GM21737 (cell line): ENCODE measurements around the gene TEX22.

ENCODE experiments used
- ATAC-seq: cut with Tn5 transposase; IDR thresholded peaks from one replicate; pipeline ENCODE4 v1.9.1; 2021; ENCODE audit warnings: mild to moderate bottlenecking, moderate library complexity; ENCODE audit not compliant: unreplicated experiment

TEX22 gene

GRCh38 chr14:105384041-105384557 is 14.2 kb upstream of the TEX22 start:
- ATAC-seq: no peak

- ATAC-seq: no peak
Observed at GRCh38 chr14:105384605-105385321, 13.6 kb upstream of the TEX22 start.

DNA sequence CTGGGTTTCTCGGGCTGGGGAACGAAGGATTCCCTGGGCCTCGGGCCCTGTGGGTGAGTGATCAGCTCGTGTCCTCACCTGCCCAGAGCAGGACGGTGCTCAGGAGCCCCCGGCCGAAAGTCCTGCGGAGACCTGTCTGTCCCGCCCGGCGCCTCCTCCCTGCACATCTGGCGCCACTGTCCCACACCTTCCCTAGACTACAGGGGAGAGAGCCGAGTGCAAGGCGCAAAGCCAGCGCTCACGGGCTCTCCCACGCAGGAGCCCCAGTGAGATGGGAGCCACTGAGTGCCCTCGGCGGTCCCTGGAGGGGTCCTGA is 13.1 kb upstream of the TEX22 start:
- no peak for ATAC-seq

- ATAC-seq: no peak
Observed at GRCh38 chr14:105385698-105386365, 12.5 kb upstream of the TEX22 start.

- ATAC-seq: no peak
Observed at GRCh38 chr14:105386581-105387529, 11.5 kb upstream of the TEX22 start.

- ATAC-seq: no peak
Observed at GRCh38 chr14:105387530-105387922, 10.8 kb upstream of the TEX22 start.

- no peak for ATAC-seq
Observed at GRCh38 chr14:105388110-105388951, 10.0 kb upstream of the TEX22 start.

DNA sequence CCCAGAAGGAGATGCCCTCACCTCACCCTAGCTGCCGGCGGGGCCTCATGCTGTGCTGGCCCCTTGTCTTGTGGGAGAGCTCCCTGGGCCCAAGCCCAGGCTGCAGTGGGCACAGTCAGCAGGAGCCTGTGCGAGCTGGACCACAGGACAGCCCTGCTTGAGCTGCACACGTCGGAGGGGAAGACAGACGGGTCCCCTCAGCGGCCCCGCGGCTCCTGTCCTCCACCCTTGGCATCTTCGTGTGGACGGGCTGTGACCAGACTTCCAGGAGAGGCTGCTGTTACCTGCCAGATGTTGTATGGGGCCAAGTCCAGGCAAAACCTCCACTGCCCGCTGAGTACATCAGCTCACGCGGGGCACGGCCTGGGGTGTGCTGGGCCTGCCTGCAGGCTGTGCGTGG is 9.4 kb upstream of the TEX22 start:
- no peak for ATAC-seq

GRCh38 chr14:105389534-105389933 is 8.8 kb upstream of the TEX22 start:
- no peak for ATAC-seq

DNA sequence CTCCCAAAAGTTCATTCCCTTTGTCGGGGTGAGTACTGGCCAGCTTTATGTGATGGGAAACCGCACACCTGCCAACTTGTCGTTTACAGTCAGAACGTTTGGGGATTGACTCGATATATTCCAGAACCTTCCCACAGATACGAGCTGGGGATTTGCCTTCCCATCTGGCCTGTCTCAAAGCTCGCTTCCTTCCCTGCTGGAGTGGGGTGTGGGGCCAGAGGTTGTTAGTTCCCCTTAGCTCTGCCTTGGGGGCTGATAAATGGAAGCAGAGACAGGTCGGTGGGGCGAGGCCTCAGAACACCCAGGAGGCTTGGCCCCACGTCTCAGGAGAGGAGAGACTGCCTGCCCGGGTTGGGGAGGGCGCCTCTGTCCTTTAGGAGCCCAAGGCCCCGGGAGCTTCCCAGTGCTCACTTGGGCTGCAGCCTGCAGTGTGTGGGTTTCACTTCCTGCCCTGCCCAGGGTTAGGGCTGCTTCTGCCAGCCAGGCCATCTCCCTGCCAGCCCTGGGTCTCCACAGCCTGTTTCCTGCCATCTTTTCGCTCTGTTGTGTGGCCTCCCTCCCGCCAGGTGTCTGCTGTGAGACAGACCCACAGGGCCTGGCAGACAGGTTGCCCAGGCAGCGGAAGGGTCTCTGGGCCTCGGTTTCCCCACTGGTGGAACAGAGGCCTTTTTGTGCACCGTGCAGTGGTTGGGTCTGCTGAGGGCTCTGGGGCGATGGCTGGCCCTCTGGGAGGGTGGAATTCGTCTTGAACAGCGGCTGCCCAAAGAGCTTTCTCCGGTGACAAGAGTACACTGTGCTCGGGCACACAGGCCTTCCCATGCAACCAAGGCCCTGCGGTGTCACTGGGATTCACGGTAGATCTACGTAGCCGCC is 8.1 kb upstream of the TEX22 start:
- ATAC-seq: no peak

DNA sequence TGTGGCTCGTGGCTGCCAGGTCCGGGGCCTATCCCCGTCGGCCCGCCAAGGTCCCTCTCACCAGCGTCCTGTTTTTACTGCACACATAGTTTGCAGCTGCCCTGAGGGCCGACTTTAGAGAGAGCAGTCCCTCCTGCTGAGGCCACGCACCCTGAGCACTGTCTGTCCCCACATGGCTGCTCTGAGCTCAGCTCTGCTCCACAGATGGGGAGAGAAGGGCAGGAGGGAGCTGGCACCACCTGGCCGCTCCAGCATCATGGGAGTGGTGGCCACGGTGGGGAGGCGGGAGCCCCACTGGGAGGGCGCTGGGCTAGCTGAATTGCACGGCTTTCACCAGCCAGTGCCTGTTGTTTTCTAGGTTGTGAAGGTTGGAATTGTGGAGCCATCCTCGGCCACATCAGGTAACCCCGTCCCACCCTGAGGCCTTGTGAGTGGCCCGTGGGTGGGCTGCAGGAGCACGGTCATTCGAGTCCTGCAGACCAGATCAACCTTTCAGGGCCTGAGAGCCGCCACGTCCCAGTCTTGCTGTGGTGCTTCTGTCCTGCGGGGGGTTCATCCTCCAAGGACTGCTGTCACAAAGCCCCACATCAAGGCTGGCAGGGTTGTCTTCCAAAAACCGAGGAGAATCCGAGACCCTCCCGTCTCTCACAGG is 7.4 kb upstream of the TEX22 start:
- no peak for ATAC-seq

DNA sequence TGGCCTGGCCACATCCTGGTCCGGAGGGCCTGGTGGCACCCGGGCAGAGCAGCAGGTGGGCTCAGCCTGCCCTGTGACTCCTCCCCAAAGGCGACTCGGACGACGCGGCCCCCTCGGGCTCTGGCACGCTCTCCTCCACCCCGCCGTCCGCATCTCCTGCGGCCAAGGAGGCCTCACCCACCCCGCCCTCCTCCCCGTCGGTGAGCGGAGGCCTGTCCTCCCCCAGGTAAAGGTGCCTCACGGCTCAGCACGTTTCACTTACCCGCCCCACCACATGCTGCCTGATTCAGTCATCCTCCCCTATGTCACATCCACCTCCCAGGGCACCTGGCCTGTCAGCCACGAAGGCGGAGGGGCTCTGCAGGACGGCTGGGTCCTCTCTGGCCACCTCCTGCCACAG is 6.8 kb upstream of the TEX22 start:
- ATAC-seq: no peak

GRCh38 chr14:105392131-105393090 is 5.9 kb upstream of the TEX22 start:
- no peak for ATAC-seq

DNA sequence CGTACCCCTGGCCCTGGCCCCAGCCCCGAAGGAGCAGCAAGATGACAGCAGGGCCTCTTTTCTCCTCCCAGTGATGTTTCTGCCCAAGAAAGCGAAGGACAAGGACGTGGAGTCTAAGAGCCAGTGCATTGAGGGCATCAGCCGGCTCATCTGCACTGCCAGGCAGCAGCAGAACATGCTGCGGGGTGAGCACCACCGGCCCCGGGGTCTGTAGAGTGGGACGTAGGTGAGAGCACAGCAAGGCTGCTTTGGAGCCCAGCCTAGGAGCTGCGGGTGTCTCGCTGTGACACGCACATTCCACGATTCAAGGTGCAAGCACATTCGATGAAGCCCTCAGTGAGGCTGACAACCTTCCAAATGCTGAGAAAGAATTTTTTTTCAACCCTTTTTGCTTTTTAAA is 5.2 kb upstream of the TEX22 start:
- no peak for ATAC-seq

GRCh38 chr14:105394714-105395537 is 3.4 kb upstream of the TEX22 start:
- ATAC-seq: no peak

DNA sequence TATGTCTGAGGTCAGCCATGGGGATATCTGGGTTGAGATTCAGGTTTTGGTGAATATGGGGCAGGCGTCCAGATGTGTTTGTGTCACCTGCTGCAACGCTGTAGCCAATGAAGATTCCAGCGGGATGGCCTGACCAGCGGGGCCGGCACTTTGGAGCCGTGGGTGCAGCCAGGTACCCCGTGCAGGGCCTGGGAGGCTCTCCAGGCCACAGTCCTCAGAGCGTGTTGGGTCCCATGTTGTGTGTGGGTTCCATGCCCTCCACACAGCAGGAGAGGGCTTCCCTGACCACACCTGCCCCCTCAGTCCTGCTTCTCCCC is 2.8 kb upstream of the TEX22 start:
- ATAC-seq: no peak

- no peak for ATAC-seq
Observed at GRCh38 chr14:105397350-105397931, 897 bp upstream of the TEX22 start.
